ENCODE measurements around the gene TRAT1.
"Not testable (repeated sequence)": the region's sequence is repeated elsewhere in the genome, so short reads cannot be mapped to it uniquely, and the experiment has no call there.

TRAT1 gene, protein sequence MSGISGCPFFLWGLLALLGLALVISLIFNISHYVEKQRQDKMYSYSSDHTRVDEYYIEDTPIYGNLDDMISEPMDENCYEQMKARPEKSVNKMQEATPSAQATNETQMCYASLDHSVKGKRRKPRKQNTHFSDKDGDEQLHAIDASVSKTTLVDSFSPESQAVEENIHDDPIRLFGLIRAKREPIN
- 0 to 0.12 (median 0) reads per million in 18 experiments for total RNA-seq

DNA sequence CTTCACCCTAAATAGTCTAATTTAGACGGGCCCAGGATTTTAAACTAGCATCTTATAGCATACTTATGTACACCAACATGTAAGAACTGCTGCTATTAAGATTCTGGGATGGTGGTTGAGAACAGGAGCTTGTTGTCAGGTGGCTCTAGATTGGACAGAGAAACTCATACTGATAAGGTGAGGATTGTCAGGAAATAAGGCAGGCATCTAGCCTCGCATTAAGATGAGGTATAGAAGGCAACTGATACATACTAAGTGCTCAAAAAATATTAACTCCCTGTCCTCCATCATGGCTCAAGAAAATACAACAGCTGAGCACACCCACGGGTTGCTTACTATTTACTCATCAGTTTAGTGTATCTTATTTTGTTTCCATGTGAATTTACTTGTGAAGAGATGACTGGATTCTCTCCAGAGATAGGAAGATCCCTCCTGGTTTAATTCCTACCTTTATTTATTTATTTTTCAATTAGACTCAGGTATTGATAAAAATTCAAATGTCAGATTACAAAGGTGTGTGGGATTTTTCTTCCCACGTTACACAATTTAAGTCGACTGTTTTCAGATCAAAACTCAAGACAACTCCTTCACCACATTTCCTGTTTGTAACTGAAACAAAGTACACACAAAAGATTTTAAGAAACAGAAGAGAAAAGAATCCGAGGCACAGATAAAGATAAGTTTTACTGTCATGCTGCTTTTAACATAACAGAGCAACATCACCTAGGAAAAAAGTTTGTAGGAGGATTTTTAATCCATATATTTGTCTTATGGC, at the start of gene TRAT1:
Gene TRAT1, plus strand, starts transcription at position 664 of the 775 bp plus-strand sequence. CDS start 142 bp downstream, outside the sequence.
- no peak for DNase-seq

DNA sequence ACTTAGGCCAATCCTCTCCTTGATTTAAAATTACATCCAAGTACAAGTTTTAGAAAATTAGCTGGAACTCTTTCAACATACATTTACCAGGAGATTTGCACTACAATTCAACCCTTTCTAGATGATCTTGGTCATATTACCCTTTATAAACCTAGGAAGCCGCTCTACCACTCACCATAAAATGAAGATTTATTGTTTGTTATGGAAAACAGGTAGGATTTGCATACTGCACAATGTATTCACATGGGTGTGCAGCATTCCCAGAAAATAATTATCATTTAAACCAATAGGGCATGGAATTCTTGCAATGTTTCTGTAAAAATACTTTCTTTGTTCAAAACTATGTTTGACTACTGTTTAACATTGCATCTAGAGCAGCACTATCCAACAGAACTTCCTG, 46.9 kb upstream of the TRAT1 start:
- DNase-seq: no peak

DNA sequence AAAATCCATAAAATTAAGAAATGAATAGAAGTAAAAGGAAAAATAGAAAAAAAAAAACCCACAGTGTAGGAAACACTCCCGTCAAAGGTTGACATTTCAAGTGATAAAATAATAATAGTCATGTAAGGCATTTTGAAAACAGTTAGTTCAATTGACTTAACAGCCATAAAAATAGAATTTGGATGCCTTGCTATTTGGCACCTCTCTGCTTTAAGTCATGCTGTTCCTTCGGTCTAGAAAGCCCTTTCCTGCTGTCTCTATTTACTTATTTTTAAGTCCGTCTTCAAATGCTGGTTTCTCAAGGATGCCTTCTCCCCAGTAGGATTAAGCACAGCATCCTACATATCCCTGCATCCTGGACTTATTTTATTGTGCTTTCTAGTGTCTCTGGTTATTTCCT, 43.1 kb upstream of the TRAT1 start:
- DNase-seq: no peak

DNA sequence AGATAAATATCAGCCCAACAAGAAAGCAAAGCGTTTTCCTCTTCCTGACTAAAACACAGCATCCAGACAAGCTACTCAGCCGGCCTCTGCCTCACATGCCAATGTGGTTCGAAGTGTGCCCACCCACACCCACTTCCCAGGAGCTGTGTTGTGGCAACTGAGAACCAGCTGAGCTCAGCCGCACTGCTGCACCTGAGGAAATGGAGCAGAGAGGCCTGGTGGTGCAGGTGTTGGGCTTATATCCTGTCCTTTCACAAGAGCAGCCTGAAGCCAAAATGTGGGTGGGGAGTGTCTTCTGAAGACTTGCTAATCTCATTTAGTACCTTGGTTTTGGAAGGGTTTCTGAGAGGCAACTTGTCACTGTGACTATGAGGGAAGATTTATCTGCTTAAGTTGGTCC, 42.4 kb upstream of the TRAT1 start:
- DNase-seq: no peak

DNA sequence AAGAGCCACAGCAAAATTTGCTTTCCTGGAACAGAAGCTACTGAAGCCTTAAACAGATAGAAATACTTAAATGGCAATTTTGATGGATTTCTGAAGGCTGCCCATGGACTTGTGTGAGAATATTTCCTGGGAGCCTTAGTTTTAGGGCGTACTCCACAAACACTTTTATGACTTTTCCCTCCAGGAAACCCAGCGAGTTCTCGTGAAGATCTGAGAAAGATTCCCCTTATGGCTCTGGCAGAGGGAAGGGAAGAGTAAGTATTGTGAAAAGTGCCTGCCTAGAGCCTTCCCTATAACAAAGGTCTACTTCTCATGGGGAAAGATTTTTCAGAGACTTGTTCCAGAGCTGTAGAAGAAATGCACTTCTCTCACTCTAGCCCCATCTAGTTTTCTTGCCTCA, 31.1 kb upstream of the TRAT1 start:
- DNase-seq: no peak

DNA sequence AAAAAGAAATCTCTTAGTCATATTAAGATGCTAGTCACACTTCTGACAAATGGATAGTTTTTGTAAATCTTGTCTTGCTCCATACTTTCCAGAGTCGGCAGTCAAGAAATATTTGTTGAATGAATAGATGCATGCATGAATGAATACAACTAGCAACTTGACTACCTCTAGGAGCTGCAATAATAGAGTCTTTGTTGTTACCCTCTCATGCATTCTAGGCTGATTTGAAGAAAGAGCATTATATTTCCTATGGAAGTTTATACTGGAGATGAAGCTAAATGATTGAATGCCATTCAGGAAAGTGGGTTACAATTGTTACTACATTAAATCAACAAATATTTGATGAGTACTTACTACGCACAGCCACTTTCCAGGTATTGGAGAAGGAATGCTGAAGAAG, 18.1 kb upstream of the TRAT1 start:
- no peak for DNase-seq

DNA sequence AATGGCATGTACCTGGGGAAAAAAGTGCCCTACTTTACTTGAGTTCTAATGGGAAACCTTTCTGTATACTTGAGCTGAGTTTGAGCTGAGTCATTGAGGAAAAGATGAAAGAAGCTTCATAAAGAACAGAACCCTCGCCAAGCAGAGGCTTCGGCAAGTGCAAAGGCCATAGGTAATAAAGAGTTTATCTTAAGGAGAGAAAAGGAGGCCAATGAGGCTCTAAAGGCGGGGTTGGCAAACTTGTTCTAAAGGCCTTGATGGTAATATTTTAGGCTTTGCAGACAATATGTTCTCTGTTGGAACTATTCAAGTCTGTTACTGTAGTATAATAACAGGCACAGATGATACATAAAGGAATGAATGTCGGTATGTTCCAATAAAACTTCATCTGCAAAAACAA, 17.6 kb upstream of the TRAT1 start:
- no peak for DNase-seq

DNA sequence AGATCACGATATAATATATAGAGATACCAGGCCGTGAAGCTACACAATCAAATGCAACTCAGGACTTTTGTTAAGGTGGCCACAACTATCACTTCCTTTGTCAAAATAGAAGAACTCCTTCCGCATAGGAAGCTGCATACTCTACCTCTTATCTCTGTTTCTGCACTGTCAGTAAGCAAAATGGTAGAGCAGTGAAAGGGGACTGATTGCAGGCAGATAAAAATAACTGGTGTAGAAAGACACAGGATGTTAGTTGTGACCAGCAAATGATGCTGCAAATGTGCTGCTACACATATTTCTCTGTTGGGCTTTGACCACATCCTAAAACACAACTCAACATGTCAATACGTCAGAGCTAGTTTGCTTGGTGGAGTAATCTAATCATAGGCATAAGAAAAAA, 16.3 kb upstream of the TRAT1 start:
- no peak for DNase-seq

DNA sequence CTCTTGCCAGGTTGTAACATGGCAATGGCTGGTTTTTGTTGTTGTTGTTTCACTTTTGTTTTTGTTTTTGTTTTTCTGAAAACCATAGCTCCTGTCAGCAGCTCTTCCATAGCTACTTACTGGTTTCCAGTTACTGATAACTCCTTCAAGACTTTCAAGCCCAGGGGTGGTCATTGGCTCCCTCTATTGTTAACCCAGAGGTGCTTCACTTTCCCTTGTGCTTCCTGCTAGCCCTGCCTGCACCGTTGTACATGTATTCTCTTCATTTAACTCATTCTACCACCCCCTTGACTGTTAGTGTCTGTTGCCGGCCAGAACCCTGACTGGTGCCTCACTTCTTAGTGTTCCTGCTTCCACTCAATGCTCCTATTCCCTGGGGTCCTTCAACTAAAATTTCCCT, 4.2 kb upstream of the TRAT1 start:
- no peak for DNase-seq

DNA sequence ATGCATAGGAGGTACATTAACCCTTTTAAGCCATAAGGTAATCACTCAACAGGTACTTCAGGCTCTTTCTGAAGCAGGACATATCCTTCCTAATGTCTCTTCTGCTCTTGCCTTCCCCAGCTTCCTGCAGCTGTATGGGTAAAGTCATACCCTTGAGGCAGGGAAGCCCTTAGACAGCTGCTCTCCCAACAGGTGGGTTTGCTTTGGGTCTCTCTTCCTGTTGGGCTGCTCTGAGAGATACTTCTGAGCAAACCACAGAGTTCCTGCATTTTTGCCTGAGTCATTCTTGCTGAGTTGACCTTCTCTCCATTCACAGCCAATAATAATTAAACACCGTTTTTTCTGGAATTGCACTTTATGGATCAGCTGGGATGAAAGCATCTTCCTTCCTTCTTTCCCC, 2.0 kb upstream of the TRAT1 start:
- DNase-seq: no peak

DNA sequence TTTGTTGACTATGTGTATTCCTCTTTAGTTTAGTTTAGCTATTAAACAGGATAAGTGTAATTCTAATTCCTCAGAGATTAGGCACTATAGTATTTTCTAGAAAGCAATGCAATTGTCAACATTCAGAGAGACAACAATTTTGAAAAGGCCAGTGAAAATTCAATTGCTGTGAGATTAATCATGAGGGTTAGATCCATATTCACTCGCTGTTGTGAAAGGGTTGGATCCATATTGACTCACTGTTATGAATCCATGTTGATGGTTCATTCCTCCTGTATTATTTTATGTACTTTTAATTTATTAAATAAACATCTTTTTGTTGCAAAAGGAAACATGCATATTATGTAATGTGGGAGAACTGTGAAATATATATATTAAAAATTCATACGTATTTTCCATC, 641 bp downstream of the TRAT1 start:
- DNase-seq: no peak

DNA sequence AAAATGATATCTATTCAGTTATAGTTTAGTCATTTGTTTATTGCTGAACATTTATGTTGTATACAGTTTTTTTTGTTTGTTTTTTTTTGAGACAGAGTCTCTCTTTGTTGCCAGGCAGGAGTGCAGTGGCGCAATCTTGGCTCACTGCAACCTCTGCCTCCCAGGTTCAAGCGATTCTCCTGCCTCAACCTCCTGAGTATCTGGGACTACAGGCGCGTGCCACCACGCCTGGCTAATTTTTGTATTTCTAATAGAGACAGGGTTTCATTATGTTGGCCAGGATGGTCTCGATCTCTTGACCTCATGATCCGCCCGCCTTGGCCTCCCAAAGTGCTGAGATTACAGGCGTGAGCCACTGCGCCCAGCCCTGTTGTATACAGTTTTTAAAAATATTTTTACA, 1.2 kb downstream of the TRAT1 start:
- DNase-seq: not testable (repeated sequence)

DNA sequence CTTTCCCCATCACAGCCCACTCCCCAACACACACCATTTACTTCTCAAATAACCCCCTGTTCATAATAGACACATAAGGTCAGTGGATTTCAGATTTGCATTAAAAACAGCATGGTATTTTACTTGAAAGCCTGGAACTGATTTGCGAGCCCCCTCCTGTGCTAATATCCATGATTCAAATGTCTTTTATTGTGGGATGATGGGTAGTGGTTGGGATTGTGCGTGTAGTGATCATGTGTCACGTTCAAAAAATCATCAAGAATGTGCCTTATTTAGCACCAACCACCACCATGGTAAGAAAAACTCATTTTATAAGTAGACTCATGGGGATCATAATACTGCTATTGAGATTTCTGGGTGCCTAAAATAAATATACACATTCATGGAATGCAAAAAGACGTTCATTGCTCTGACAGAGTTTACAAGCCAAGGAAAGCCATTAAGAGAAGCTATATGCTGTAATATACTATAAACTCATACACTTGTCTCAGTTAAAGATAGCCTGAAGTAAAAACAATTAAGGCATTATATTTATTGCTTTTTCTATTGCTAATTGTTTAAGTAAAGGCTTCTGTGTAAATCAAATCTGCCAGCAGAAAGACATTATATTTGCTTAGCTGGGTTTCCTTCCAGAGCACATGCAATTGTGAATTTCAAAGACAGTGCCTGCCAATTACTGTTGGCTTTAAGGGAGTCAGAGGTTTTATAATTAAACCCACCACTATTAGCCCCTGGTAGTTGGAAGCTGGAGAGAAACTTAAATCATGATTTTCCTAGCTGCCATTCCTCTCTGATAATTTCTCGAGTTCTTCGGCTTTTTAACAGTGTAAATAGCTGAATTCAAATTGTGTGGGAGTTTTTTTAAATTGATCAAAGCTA, 4.0 kb downstream of the TRAT1 start:
- no peak for DNase-seq

DNA sequence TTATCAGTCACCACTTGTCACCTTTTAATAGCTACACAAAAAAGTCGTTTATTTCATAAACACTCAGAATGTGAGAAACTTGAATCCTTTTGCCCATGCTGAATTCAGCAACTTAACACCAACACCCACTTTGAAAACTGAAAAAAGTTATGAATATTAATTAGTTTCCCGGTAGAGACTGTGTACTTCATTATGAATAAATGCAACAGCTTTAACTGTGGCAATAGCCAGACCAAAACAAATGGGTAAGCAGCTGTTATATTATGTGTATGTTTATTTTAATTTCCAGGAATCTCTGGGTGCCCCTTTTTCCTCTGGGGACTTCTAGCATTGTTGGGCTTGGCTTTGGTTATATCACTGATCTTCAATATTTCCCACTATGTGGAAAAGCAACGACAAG, 7.8 kb downstream of the TRAT1 start:
- DNase-seq: no peak

DNA sequence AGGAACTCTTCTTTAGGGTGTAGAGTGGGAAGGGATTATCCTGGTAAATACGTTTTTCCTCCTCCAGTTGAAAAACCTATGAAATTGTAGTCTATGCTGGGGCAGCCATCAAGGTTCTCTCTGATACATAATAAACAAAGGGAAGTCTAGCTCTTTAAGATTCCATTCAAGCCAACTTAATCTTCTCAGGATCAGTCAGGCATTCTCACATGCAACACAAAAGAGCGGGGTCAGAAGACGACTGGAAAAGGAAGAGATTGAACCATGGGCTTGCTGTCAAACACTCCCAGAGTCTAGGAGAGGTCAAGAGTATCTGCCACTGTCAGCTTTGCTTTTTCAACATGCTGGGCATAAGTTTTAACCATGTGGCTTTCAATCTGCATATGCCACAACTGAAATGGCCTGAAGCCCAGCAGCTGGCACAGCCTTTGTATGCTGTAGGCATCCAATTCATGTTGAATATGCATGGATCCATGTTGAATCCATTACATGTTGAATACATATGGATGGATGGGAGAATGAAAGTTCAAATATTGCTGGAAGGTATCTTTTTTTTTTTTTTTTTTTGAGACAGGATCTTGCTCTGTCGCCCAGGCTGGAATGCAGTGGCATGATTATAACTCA, 8.5 kb downstream of the TRAT1 start:
- DNase-seq: no peak

DNA sequence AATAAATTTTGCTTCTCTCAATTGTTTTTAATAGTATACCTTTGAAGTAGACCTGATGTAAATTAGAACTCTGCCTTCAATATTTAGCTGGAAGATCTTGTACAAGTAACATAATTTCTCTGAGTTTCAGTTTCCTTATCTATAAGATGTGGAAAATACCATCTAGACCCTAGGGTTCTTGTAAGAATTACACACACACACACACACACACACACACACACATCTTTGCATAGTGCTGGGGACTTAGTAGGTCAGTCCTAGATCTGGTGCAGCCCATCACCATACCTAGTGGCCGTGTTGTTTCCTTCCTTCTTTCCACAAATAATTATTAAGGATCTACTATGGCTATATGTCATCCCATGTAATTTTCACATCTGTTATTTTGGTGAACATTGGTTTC, 11.0 kb downstream of the TRAT1 start:
- DNase-seq: no peak

DNA sequence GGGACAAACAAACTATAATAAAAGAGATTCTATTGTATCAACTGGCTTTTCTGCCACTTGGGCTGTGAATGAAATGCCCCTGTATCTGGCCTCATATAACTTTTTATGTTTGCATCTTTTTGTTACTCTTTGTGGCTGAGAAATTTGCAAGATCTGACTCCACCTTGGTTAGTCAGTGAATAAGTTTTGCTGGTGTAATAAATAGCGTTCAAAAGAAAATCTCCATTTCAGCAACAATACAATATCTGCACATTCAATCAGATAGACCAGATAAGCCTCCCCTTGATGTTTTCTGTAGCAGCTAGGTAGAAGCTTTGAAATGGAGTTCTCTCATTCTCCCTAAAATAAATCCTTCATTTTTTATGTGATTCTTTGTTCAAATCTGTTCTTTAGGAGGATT, 12.0 kb downstream of the TRAT1 start:
- DNase-seq: no peak

DNA sequence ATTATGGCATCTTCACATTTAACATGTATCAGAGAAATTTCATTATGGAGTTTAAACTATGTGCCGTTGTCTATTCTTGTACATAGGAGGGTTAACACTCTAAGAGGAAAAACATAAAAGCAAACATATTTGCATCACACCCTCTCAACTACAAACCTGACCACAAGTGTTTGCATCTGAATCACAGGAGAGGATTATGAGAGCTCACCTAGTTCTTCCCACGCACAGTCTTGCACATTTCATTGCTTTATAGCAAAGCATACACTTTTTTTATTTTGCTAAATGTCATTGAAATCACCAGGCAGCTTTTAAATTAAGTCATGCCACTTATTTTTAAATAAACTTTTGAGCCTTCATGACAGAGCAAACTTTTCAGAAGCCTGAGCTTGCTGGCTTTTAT, 12.5 kb downstream of the TRAT1 start:
- no peak for DNase-seq

DNA sequence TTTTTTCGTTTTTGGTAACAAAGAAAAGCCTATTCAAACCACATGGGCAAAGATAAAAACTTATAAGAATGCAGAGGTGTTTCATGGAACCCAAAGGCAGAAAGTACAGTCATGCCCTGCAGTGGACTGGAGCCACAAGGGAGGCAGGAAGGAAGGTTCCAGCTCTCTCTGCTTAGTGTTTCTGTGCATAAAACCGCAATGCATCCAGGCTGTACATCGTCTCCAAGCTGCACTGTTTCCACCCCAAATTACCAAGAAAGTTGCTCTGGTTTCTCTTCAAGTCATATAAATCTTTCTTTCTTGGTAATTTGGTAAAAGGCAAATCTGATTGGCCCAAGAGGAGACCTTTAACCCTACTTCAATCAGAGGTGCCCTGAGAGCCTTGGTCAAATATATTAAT, 15.8 kb downstream of the TRAT1 start:
- DNase-seq: no peak

DNA sequence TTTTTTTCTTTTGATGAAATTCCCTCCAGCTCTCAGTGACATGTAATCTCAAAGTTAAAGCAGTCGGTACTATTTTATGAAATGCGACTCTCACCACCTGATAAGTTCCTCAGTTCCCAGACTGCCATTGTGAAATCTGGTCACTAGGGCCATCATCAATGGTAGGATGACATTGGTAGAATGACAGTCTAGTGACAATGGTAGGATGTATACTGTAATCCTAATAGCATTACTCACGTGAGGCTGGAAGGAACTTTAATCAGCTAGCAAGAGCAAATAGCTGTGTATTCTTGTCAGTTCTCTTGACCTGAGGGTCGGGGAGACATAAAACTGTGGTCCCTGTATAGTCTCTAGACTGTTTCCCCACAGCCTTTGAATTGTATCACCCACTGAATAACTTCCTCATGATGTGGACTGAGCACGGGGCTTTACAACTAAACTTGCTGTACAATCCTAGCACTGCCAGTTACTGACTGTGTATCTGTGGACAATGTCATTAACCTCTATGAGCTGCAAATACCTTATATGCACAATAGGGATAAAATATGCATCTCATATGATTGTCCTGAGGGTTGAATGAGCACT, 23.2 kb downstream of the TRAT1 start:
- no peak for DNase-seq

DNA sequence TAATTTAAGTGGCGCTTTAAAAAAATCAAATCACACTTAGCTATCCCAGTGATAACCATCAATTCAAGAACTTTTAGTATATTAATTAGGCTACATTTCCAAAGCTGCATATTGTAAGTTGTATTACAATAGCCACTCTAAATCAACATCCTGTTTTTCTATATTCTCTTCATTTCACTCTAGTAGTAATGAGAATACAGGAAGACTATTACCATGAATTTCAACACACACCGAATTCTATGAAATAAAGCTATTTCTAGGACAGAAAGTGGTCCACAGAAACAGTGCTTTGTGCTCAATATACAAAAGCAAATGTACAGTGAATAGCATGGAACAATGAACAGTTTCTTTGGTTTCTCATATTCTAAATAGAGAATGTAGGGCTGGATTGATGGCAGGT, 24.6 kb downstream of the TRAT1 start:
- no peak for DNase-seq

DNA sequence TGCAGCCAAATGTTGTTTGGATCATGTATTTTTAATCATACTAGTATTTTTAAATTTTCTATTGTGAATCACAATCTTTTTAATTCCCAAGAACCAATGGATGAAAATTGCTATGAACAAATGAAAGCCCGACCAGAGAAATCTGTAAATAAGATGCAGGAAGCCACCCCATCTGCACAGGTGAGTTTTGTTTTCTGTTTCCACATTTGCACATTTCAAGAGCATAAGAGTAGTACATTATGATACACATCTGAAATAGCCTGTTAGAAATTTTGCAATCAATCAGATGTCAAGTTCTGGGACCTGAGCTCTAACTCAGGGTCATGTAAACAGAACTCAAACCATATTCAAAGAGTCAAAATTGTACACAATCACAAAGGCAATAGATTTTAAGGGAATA, 26.5 kb downstream of the TRAT1 start:
- no peak for DNase-seq

DNA sequence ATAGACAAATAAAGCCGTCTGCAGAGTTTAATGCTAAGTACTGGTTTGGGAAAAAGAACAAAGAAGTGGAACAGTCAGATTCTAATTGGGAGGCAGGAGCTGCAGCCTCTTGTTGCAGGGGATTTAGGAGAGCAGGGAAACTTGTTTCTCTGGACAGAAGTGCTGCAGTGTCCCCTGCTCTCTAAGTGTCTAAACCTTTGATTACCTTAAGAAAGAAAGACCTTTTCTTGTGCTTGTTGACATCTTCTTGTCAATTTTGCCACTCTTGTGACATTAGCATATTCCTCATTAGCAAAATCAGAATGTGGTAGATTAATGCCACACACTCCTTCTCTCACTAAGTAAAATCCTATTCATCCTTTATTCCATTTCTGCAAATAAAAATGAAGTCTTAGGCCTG, 38.8 kb downstream of the TRAT1 start:
- DNase-seq: no peak

Measured in inflammatory macrophage (primary cell).